ENCODE results near the gene IL16. TPM values are rescaled to one million over a fixed set of nuclear protein-coding genes. Genes with fewer than 3 reads are reported as not detected.

Gene IL16
- total and polyA plus RNA-seq, 2 donors from 2014 or later = 1.4 to 19.9 TPM

- no peak for TF ChIP-seq CTCF (IDR thresholded peaks at IDR 0.05; ENCODE audit: borderline replicate concordance, extremely low read depth, insufficient read depth)
- no peak overlapping the region for H3K9ac ChIP-seq (ENCODE audit: low read length in 3 of 3)
- intact Hi-C loops (cut with DNase I) = loop anchor here (10.0 kb wide), 1 partner anchor 51 kb away; no protein-coding TSS in a partner anchor
- no peak overlapping the region for H3K27ac ChIP-seq (ENCODE audit: low read depth in 2 of 2, low read length in 2 of 2)
- H3K9me3 ChIP-seq (ENCODE audit: control insufficient read depth in 2 of 3, insufficient read depth in 1 of 3, low read length in 3 of 3) = no peaks in the 10 kb centered on the region
- no peaks in the 10 kb centered on the region for H3K27me3 ChIP-seq (ENCODE audit: control insufficient read depth, insufficient read depth, low read length)
- no peaks in the 10 kb centered on the region for H3K4me1 ChIP-seq (ENCODE audit: control insufficient read depth in 2 of 3, insufficient read depth in 2 of 3, low read depth in 1 of 3, low read length in 3 of 3)
- no peak overlapping the region for H3K4me3 ChIP-seq (ENCODE audit: low read length in 3 of 3)
- no peaks in the 10 kb centered on the region for H3K36me3 ChIP-seq (ENCODE audit: control insufficient read depth in 2 of 3, insufficient read depth in 3 of 3, low read length in 3 of 3)
- FAIRE-seq = no peak
- DNase-seq = no peak
Observed at GRCh38 chr15:81335631-81336030, 139.0 kb downstream of the IL16 start.

- Histone ChIP-seq H3K9ac (ENCODE audit: low read length in 3 of 3) (no peak overlapping the region), H3K4me3 (ENCODE audit: low read length in 3 of 3) (no peak overlapping the region), H3K36me3 (ENCODE audit: control insufficient read depth in 2 of 3, insufficient read depth in 3 of 3, low read length in 3 of 3) (no peaks in the 10 kb centered on the region), H3K27ac (ENCODE audit: low read depth in 2 of 2, low read length in 2 of 2) (no peak overlapping the region), H3K27me3 (ENCODE audit: control insufficient read depth, insufficient read depth, low read length) (no peaks in the 10 kb centered on the region), H3K4me1 (ENCODE audit: control insufficient read depth in 2 of 3, insufficient read depth in 2 of 3, low read depth in 1 of 3, low read length in 3 of 3) (no peaks in the 10 kb centered on the region), H3K9me3 (ENCODE audit: control insufficient read depth in 2 of 3, insufficient read depth in 1 of 3, low read length in 3 of 3) (no peaks in the 10 kb centered on the region)
- DNase-seq = no peak
- intact Hi-C loops (cut with DNase I) = loop anchor here (10.0 kb wide), 1 partner anchor 52 kb away; no protein-coding TSS in a partner anchor
- no peak for FAIRE-seq
- peak; percentile 3 for TF ChIP-seq CTCF (IDR thresholded peaks at IDR 0.05; ENCODE audit: borderline replicate concordance, extremely low read depth, insufficient read depth)
Observed at GRCh38 chr15:81336568-81336967, 139.9 kb downstream of the IL16 start.

- Histone ChIP-seq H3K9ac (ENCODE audit: low read length in 3 of 3) (no peak overlapping the region), H3K9me3 (ENCODE audit: control insufficient read depth in 2 of 3, insufficient read depth in 1 of 3, low read length in 3 of 3) (no peaks in the 10 kb centered on the region), H3K36me3 (ENCODE audit: control insufficient read depth in 2 of 3, insufficient read depth in 3 of 3, low read length in 3 of 3) (no peaks in the 10 kb centered on the region), H3K27ac (ENCODE audit: low read depth in 2 of 2, low read length in 2 of 2) (no peak overlapping the region), H3K4me1 (ENCODE audit: control insufficient read depth in 2 of 3, insufficient read depth in 2 of 3, low read depth in 1 of 3, low read length in 3 of 3) (no peaks in the 10 kb centered on the region), H3K4me3 (ENCODE audit: low read length in 3 of 3) (no peak overlapping the region), H3K27me3 (ENCODE audit: control insufficient read depth, insufficient read depth, low read length) (no peaks in the 10 kb centered on the region)
- intact Hi-C loops (cut with DNase I) = loop anchor here (10.0 kb wide), 1 partner anchor 52 kb away; no protein-coding TSS in a partner anchor
- no peak for DNase-seq
- TF ChIP-seq CTCF (IDR thresholded peaks at IDR 0.05; ENCODE audit: borderline replicate concordance, extremely low read depth, insufficient read depth) = no peak
- no peak for FAIRE-seq
Observed at GRCh38 chr15:81337241-81337640, 140.6 kb downstream of the IL16 start.

- Histone ChIP-seq H3K27me3 (ENCODE audit: control insufficient read depth, insufficient read depth, low read length) (no peaks in the 10 kb centered on the region), H3K9ac (ENCODE audit: low read length in 3 of 3) (no peak overlapping the region), H3K4me1 (ENCODE audit: control insufficient read depth in 2 of 3, insufficient read depth in 2 of 3, low read depth in 1 of 3, low read length in 3 of 3) (no peaks in the 10 kb centered on the region), H3K27ac (ENCODE audit: low read depth in 2 of 2, low read length in 2 of 2) (no peak overlapping the region), H3K9me3 (ENCODE audit: control insufficient read depth in 2 of 3, insufficient read depth in 1 of 3, low read length in 3 of 3) (no peaks in the 10 kb centered on the region), H3K36me3 (ENCODE audit: control insufficient read depth in 2 of 3, insufficient read depth in 3 of 3, low read length in 3 of 3) (no peaks in the 10 kb centered on the region), H3K4me3 (ENCODE audit: low read length in 3 of 3) (no peak overlapping the region)
- no peak for TF ChIP-seq CTCF (IDR thresholded peaks at IDR 0.05; ENCODE audit: borderline replicate concordance, extremely low read depth, insufficient read depth)
- intact Hi-C loops (cut with DNase I) = loop anchor here (10.0 kb wide), 1 partner anchor 53 kb away; no protein-coding TSS in a partner anchor
- DNase-seq (no peak), FAIRE-seq (no peak)
Observed at GRCh38 chr15:81337713-81338157, 141.1 kb downstream of the IL16 start.
